NB4 (cell line): ENCODE measurements around the gene ZNF358.

Source experiments
- DNase-seq: peaks from one replicate; pipeline ENCODE4 v3.0.0; 2010; ENCODE audit warnings: low read depth
- H3K4me3 ChIP-seq: one replicate; pipeline ENCODE4 v1.5.1; 2011; ENCODE audit warnings: mild to moderate bottlenecking, low read depth, low read length, moderate library complexity
- MAX ChIP-seq: IDR thresholded peaks from 2 replicates; pipeline ENCODE4 v1.6.1; 2011; ENCODE audit warnings: low read depth, low read length
- MYC ChIP-seq: IDR thresholded peaks from 2 replicates; pipeline ENCODE4 v1.6.1; 2011; ENCODE audit warnings: low read depth, low read length
- POLR2A ChIP-seq: IDR thresholded peaks from 2 replicates; pipeline ENCODE4 v1.6.1; 2011; ENCODE audit warnings: mild to moderate bottlenecking; ENCODE audit not compliant: insufficient read length; ENCODE audit errors: extremely low read depth
- TF ChIP-seq, protein P1 (sequence below): IDR thresholded peaks from one replicate; pipeline ENCODE4 v1.5.1; 2012; ENCODE audit warnings: low read depth, low read length

ZNF358 gene

DNA sequence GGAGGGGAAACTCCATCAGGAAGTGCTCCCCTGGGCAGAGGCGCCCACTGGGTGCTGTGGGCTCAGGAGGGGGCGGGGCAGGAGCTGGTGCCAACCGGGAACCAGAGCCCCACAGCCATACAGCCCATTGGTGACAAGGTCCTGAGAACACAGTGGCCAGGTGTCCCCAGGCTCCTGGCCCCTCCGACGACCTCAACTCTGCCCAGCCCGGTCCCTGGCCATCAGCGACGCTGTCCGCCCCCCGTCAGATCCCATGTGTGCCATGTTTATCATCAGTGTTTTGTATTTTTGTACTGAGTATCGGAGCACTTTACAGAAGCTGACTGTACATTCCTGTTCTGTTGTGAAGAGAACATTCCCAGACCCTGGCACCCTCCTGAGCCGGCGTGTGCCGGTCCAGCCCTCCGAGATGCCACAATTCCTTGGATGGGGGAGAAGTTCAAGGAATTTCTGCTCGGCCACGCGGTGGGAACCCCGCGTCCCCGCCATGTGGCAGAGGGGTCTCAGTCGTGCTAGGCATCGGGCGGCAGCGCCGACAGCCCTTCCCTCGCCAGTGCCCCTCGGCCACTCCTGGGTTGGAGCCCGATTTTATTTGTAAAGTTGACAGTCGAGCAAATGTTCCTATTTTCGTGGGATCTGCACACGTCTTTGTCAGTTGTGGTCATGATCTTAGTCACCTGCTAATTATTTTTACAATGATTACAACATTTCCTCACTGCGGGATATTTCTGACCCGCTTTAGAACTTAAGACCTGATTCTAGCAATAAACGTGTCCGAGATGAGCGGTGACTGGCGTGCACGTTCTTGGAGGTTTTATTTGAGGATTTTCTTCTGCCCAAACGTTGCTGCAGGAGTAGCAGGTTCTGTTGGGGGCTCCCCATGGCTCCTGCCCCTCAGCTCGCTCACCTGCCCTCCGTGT is 43.9 kb upstream of the ZNF358 start:
- TF ChIP-seq, protein P1, sequence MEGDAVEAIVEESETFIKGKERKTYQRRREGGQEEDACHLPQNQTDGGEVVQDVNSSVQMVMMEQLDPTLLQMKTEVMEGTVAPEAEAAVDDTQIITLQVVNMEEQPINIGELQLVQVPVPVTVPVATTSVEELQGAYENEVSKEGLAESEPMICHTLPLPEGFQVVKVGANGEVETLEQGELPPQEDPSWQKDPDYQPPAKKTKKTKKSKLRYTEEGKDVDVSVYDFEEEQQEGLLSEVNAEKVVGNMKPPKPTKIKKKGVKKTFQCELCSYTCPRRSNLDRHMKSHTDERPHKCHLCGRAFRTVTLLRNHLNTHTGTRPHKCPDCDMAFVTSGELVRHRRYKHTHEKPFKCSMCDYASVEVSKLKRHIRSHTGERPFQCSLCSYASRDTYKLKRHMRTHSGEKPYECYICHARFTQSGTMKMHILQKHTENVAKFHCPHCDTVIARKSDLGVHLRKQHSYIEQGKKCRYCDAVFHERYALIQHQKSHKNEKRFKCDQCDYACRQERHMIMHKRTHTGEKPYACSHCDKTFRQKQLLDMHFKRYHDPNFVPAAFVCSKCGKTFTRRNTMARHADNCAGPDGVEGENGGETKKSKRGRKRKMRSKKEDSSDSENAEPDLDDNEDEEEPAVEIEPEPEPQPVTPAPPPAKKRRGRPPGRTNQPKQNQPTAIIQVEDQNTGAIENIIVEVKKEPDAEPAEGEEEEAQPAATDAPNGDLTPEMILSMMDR: no peak
- peak; percentile 46; the same call in 1 of the 2 replicates for TF ChIP-seq MYC
- peak; percentile 74 for TF ChIP-seq MAX
- peak; percentile 91 for DNase-seq
- no peak overlapping the region for H3K4me3 ChIP-seq

DNA sequence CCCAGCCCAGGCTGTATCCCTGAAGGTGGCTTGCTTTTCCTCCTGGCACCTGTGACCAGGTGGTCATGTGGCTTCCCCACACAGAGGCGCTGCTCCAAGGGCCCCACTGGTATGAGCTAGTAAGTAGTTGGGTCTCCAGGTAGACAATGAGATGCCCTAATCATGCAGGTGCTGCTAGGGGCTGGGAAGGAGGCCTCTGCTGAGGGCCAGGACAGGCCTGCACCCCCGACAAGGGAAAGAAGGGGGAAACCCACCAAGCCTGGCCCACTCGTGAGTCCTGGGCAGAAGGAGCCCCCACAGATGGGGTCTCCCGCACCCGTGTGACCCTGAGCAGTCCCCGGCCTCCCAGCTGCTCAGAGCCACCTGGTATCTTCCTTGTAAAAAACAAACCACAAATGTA is 40.2 kb upstream of the ZNF358 start:
- TF ChIP-seq MAX (no peak), MYC (no peak), POLR2A (no peak)
- TF ChIP-seq, protein P1: no peak
- DNase-seq: no peak
- H3K4me3 ChIP-seq: no peak overlapping the region

- no peak for TF ChIP-seq MAX
- TF ChIP-seq, protein P1: no peak
- TF ChIP-seq POLR2A: no peak
- TF ChIP-seq MYC: no peak
- DNase-seq: no peak
- no peak overlapping the region for H3K4me3 ChIP-seq
These were observed 39.7 kb upstream of the ZNF358 start for GRCh38 chr19:7476241-7476640.

DNA sequence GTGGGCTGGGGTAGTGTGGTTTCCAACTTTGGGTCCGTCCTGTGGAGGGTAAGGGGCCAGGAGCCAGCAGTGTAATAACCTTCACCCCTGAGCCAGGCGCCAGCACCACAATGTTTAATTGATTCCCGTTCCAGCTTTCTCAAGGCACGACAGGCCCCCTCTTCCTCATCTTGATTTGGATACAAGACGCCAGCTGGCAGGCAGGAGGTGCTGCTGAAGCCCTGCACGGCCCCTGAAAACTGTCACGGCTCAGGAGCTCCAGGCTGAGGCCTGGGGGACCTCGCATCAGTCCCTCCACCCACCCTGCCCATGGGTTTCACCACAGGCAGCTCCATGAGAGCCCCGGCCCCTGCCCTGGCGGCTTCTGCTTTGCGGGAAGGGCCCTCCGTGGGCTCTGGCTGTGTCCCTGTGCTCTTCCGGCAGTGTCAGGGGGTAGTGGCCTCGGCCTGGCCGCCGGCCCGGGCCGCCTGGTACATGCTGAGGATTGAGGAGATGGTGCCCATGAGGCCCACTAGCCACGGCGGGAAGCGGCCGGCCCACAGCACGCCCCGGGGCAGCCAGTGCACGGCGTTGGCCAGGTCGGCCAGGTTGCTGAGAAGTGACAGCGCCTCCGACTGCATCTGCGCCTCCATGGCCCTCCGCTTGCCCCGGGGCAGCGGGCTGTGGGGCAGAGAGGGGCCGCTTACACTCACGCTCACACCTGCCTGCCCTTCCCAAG is 39.0 kb upstream of the ZNF358 start:
- H3K4me3 ChIP-seq: no peak overlapping the region
- DNase-seq: no peak
- TF ChIP-seq MAX (no peak), MYC (no peak), POLR2A (no peak)
- TF ChIP-seq, protein P1: no peak

GRCh38 chr19:7477758-7478157 is 38.1 kb upstream of the ZNF358 start:
- no peak overlapping the region for H3K4me3 ChIP-seq
- no peak for DNase-seq
- TF ChIP-seq POLR2A: no peak
- no peak for TF ChIP-seq MYC
- TF ChIP-seq, protein P1: no peak
- no peak for TF ChIP-seq MAX
